MG63 (cell line): ENCODE data around the gene CREG2. TPM values are rescaled to one million over a fixed set of nuclear protein-coding genes. Genes with fewer than 3 reads are reported as not detected.

Experiments used
- DNase-seq: peaks from one replicate; pipeline ENCODE4 v3.0.0-alpha.2; 2020
- H3K27me3 ChIP-seq: fragments of 250-450 bp; sonication (Bioruptor Pico); 2 replicates; pipeline ENCODE4 v1.5.1; 2020; ENCODE audit warnings: mild to moderate bottlenecking, moderate library complexity
- H3K36me3 ChIP-seq: fragments of 250-450 bp; sonication (Bioruptor Pico); 2 replicates; pipeline ENCODE4 v1.5.1; 2020; ENCODE audit warnings: mild to moderate bottlenecking, moderate library complexity
- H3K4me3 ChIP-seq: fragments of 250-450 bp; sonication (Bioruptor Pico); 2 replicates; pipeline ENCODE4 v1.5.1; 2020; ENCODE audit warnings: mild to moderate bottlenecking, moderate library complexity
- H3K9me3 ChIP-seq: fragments of 250-450 bp; sonication (Bioruptor Pico); 2 replicates; pipeline ENCODE4 v1.5.1; 2020; ENCODE audit warnings: mild to moderate bottlenecking, moderate library complexity
- total RNA-seq: library from RNA; depleted of rRNA; stranded (reverse); fragments of >200 nt; shearing (Covaris generic); gene quantifications from 2 replicates; pipeline ENCODE4 v1.2.3, GENCODE V29; 2014; ENCODE audit warnings: low replicate concordance

Gene CREG2
- total RNA-seq, 1 experiment from 2014 or later = not detected

- H3K36me3 ChIP-seq = peaks cover 13% of the 10 kb centered on the region
- H3K9me3 ChIP-seq = no peaks in the 10 kb centered on the region
- no peaks in the 10 kb centered on the region for H3K27me3 ChIP-seq
- DNase-seq = no peak
- no peak overlapping the region for H3K4me3 ChIP-seq
Measured at GRCh38 chr2:101310090-101310833, 77.0 kb downstream of the CREG2 start.

- no peaks in the 10 kb centered on the region for H3K9me3 ChIP-seq
Measured at GRCh38 chr2:101308432-101309210, 78.7 kb downstream of the CREG2 start, which contains the start of gene RNF149. RNF149 (minus strand) TSS chr2:101308701; CDS start chr2:101308588, 113 bp downstream.

GRCh38 chr2:101307950-101308431 is 79.3 kb downstream of the CREG2 start:
- DNase-seq = peak; percentile 19

More at GRCh38 chr2:101308432-101309210, 78.7 kb downstream of the CREG2 start, which contains the start of gene RNF149:
- Histone ChIP-seq H3K36me3 (peaks cover 23% of the 10 kb centered on the region), H3K27me3 (no peaks in the 10 kb centered on the region), H3K4me3 (peak within 1 kb of the TSS; percentile 93)
- DNase-seq = peak; percentile 89

GRCh38 chr2:101307503-101307902 is 79.8 kb downstream of the CREG2 start:
- Histone ChIP-seq H3K4me3 (peak overlapping the region; percentile 93), H3K9me3 (no peaks in the 10 kb centered on the region), H3K27me3 (no peaks in the 10 kb centered on the region), H3K36me3 (peaks cover 24% of the 10 kb centered on the region)
- DNase-seq = no peak

More at GRCh38 chr2:101307950-101308431, 79.3 kb downstream of the CREG2 start:
- Histone ChIP-seq H3K27me3 (no peaks in the 10 kb centered on the region), H3K9me3 (no peaks in the 10 kb centered on the region), H3K4me3 (peak overlapping the region; percentile 93), H3K36me3 (peaks cover 23% of the 10 kb centered on the region)

GRCh38 chr2:101306410-101306809 is 80.9 kb downstream of the CREG2 start:
- H3K27me3 ChIP-seq = no peaks in the 10 kb centered on the region
- H3K4me3 ChIP-seq = peak overlapping the region; percentile 93
- no peak for DNase-seq
- peaks cover 33% of the 10 kb centered on the region for H3K36me3 ChIP-seq
- H3K9me3 ChIP-seq = no peaks in the 10 kb centered on the region

GRCh38 chr2:101305492-101306078 is 81.7 kb downstream of the CREG2 start:
- H3K4me3 ChIP-seq = no peak overlapping the region
- no peak for DNase-seq
- H3K36me3 ChIP-seq = peaks cover 33% of the 10 kb centered on the region
- no peaks in the 10 kb centered on the region for H3K9me3 ChIP-seq
- no peaks in the 10 kb centered on the region for H3K27me3 ChIP-seq

- no peak for DNase-seq
- peaks cover 33% of the 10 kb centered on the region for H3K36me3 ChIP-seq
- no peaks in the 10 kb centered on the region for H3K9me3 ChIP-seq
- no peak overlapping the region for H3K4me3 ChIP-seq
- no peaks in the 10 kb centered on the region for H3K27me3 ChIP-seq
Measured at GRCh38 chr2:101305035-101305434, 82.3 kb downstream of the CREG2 start.

GRCh38 chr2:101303688-101304087 is 83.6 kb downstream of the CREG2 start:
- Histone ChIP-seq H3K36me3 (peaks cover 33% of the 10 kb centered on the region), H3K9me3 (no peaks in the 10 kb centered on the region), H3K4me3 (no peak overlapping the region), H3K27me3 (no peaks in the 10 kb centered on the region)
- DNase-seq = no peak

GRCh38 chr2:101302016-101302415 is 85.3 kb downstream of the CREG2 start:
- no peak overlapping the region for H3K4me3 ChIP-seq
- H3K9me3 ChIP-seq = no peaks in the 10 kb centered on the region
- peaks cover 33% of the 10 kb centered on the region for H3K36me3 ChIP-seq
- no peaks in the 10 kb centered on the region for H3K27me3 ChIP-seq
- DNase-seq = no peak

GRCh38 chr2:101300836-101301235 is 86.5 kb downstream of the CREG2 start:
- H3K9me3 ChIP-seq = no peaks in the 10 kb centered on the region
- H3K27me3 ChIP-seq = no peaks in the 10 kb centered on the region
- peaks cover 24% of the 10 kb centered on the region for H3K36me3 ChIP-seq
- DNase-seq = no peak
- no peak overlapping the region for H3K4me3 ChIP-seq

GRCh38 chr2:101300164-101300563 is 87.1 kb downstream of the CREG2 start:
- H3K9me3 ChIP-seq = no peaks in the 10 kb centered on the region
- no peak for DNase-seq
- peaks cover 19% of the 10 kb centered on the region for H3K36me3 ChIP-seq
- H3K27me3 ChIP-seq = no peaks in the 10 kb centered on the region
- no peak overlapping the region for H3K4me3 ChIP-seq

- no peaks in the 10 kb centered on the region for H3K27me3 ChIP-seq
- H3K36me3 ChIP-seq = peaks cover 21% of the 10 kb centered on the region
- H3K9me3 ChIP-seq = no peaks in the 10 kb centered on the region
- DNase-seq = no peak
- no peak overlapping the region for H3K4me3 ChIP-seq
Measured at GRCh38 chr2:101299604-101300003, 87.7 kb downstream of the CREG2 start.

- Histone ChIP-seq H3K9me3 (no peaks in the 10 kb centered on the region), H3K27me3 (no peaks in the 10 kb centered on the region), H3K36me3 (peaks cover 28% of the 10 kb centered on the region), H3K4me3 (no peak overlapping the region)
- no peak for DNase-seq
Measured at GRCh38 chr2:101297383-101297782, 89.9 kb downstream of the CREG2 start.

- no peak for DNase-seq
- Histone ChIP-seq H3K4me3 (no peak overlapping the region), H3K36me3 (peaks cover 27% of the 10 kb centered on the region), H3K9me3 (no peaks in the 10 kb centered on the region), H3K27me3 (no peaks in the 10 kb centered on the region)
Measured at GRCh38 chr2:101296371-101296770, 90.9 kb downstream of the CREG2 start.

- no peaks in the 10 kb centered on the region for H3K9me3 ChIP-seq
- no peaks in the 10 kb centered on the region for H3K27me3 ChIP-seq
- peaks cover 29% of the 10 kb centered on the region for H3K36me3 ChIP-seq
- no peak overlapping the region for H3K4me3 ChIP-seq
- DNase-seq = peak; percentile 62
Measured at GRCh38 chr2:101295895-101296294, 91.4 kb downstream of the CREG2 start.
